Measurements from ENCODE around the gene FRMD4A. TPM values are rescaled to one million over a fixed set of nuclear protein-coding genes. Genes with fewer than 3 reads are reported as not detected.

Gene FRMD4A
- total RNA-seq, 1 experiment from 2014 or later, result 51.1 TPM

DNA sequence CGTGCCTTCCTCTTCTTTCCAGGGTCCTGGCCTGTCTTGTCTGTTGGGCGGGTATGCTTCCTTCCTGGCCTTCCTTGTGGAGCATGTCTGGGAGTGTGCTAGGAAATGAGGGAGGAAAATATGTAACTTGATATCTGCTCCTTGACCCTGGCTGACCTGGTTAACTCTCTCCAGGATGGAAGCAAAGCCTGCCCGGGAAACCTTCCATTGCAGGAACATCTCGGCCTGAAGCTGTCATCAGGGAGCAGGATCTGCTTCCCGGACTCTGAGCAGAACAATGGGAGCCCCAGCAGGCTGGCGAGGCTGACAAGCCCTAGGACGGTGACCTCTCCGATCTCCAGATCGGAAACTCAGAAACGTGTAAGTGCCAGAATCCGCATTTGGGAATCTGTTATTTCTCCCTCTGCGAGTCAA, 340.3 kb downstream of the FRMD4A start:
- DNase-seq (ENCODE audit: low read depth), result peak; percentile 82

GRCh38 chr10:13989616-13990015, 341.1 kb downstream of the FRMD4A start:
- DNase-seq (ENCODE audit: low read depth), result no peak

- DNase-seq (ENCODE audit: low read depth), result peak; percentile 93
Measured at GRCh38 chr10:13987446-13987845, 343.3 kb downstream of the FRMD4A start.

DNA sequence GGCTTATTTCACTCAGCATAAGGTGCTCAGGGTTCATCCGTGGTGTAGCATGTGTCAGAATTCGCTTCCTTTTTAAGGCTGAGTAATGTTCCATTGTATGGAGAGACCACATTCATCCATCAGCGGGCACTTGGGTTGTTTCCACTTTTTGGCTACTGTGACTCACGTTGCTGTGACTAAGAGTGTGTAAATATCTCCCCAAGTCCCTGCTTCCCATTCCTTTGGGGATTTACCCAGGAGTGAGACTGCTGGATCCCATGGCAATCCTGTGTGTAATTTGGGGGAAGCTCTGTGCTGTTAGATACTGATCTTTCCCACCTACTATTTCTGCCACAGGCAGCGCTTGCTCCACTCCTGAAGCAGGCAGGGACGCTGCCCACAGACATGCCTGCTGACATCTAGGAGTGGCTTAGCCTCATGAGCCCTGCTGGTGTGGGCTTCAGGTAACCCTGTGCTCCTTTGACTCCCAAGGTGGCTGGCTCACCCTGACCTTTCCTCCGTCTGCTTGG, 346.0 kb downstream of the FRMD4A start:
- DNase-seq (ENCODE audit: low read depth), result peak; percentile 99

- DNase-seq (ENCODE audit: low read depth), result no peak
Measured at GRCh38 chr10:13983035-13983434, 347.7 kb downstream of the FRMD4A start.

GRCh38 chr10:13978533-13979115, 352.1 kb downstream of the FRMD4A start:
- DNase-seq (ENCODE audit: low read depth), result peak; percentile 92

DNA sequence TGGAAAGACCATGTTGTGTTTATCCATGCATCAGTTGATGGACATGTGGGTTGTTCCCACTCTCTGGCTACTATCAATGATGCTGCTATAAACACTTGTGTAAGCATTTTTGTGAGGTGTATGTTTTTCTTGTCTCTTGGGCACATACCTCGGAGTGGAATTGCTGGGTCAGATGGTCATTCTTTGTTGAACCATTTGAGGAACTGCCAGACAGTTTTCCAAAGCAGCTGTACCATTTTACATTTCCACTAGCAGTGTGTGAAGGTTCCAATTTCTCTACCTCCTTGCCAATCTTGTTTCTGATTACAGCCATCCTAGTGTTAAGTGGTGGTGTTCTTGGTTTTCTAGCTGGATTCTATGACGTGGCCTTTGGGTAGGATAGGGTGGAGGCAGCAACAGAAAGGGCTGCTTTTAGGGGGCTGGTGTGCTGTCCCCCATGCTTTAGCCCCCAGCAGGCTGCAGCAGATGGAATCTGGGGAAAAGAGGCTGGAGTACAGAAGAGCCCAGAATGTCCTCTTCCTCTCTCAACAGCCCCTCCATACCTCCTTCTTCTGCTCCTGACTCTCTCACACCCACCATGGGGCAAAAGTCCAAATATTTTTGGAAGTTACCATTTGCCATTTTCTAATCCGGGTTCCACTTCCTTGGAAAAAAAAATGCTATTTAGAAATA, 352.7 kb downstream of the FRMD4A start:
- DNase-seq (ENCODE audit: low read depth), result no peak

GRCh38 chr10:13973742-13974141, 357.0 kb downstream of the FRMD4A start:
- DNase-seq (ENCODE audit: low read depth), result no peak

DNA sequence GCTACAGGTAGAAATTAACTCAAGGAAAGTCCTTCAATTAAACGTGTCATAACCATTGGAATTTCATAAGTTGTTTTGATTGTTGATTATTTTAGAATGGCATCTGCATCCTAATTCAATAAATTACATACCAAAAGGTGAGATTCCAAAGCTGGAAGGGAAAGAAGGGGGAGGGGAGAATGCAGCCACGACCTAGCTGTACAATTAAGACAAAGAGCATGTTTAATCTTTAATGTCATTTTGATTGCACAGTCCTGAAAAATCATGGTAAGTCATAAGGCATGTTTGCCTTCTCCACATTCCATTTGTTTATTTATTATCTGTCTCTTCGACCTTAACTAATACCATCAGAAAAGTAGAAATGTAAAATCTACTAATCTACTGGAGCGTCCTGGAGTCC, 358.1 kb downstream of the FRMD4A start:
- DNase-seq (ENCODE audit: low read depth), result no peak

DNA sequence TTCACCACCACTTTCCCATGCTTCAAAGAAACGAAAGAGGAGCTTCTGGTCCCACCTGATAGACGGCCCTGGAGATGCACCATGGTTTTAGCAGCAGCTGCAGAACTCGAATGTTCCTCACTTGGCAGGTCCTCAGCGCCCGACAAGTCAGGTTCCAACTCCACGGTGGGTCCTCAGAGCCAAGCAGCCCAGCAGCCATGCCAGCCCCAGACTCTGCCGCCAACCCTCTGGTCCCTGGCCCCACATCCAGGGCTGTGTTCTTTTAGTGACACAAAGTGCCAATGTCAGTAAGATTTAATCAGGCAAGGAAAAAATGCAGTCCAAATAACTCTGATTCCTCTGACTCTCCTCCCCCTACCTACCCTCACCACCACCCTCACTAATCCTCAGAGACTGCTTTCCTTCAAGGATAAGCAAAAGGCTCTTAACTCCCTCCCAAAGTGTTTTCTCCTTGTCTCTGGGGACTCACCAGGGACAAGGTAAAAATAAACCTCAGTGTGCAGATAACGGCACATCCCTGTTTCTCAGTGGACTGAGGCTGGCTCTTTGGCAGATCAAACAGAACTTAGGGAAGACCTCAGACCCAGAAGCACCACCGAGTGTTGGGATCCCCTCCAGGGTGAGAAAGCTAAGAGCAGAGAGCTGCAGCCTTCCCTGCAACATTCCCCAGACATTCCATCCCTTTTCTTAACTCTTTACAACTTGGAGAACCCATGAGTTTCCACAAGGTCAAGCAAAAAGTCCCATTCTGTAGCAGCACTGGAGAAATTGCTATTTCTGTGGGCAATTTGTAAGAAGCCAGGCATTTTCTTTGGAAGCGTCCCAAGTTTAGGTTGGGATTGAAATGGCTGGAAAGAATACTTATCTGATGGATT, 358.9 kb downstream of the FRMD4A start:
- DNase-seq (ENCODE audit: low read depth), result peak; percentile 85

- no peak for DNase-seq (ENCODE audit: low read depth)
Measured at GRCh38 chr10:13970957-13971353, 359.8 kb downstream of the FRMD4A start.

DNA sequence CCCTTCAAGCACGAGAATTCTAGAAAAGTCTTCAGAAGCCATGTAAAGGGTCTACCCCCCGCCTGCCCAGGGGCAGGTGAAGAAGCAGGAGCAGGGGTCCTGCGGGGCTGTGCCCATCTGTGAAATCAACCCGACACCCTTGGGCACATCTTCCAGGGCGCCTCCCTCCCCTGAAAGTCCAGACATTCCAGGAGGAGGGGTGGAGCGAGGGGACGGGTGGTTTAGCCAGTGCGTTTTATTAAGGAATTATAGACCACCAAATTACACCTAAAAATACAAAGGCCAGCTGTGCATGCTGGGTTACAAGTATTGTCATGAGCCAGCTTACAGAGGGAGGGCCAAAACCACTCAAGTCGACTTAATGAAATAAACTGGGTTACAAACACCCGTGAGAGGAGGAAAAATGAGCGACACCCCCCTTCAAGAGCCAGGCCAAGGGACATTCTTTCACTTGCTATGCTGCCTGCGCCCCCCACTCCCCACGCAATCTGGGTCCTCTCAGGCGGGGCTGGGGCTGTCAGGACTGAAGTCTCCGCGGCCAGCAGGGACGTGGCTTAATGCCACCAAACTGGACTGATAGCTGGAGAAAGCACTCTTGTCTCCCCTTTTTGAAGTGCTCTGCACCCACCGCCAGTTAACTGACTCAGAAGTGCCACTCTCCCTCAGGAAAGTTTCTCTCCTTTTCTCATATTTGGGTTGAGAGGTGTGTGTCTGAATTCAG, 360.3 kb downstream of the FRMD4A start:
- no peak for DNase-seq (ENCODE audit: low read depth)

- DNase-seq (ENCODE audit: low read depth), result no peak
Measured at GRCh38 chr10:13969792-13970140, 361.0 kb downstream of the FRMD4A start.

GRCh38 chr10:13969118-13969791, 361.5 kb downstream of the FRMD4A start:
- peak; percentile 94 for DNase-seq (ENCODE audit: low read depth)

- DNase-seq (ENCODE audit: low read depth), result no peak
Measured at GRCh38 chr10:13961853-13962252, 368.9 kb downstream of the FRMD4A start.

DNA sequence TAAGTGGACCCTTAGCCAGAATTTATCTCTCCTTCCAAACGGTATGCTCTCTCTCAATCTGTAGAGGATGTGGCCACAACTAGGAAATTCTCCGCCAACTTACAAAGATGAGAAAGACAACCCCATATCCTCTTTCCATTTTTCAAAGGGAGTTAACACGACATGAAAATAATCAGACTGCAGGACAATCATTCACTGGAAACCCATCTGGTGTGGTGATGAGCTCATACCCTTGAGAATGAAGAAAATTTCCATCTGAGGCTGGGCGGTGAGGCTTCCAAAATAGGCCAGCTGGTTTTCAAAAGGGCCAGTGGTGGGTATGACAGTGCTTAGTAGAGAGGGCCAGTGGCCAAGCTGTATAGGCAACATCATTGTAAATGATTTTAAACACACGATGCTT, 369.6 kb downstream of the FRMD4A start:
- DNase-seq (ENCODE audit: low read depth), result peak; percentile 99

DNA sequence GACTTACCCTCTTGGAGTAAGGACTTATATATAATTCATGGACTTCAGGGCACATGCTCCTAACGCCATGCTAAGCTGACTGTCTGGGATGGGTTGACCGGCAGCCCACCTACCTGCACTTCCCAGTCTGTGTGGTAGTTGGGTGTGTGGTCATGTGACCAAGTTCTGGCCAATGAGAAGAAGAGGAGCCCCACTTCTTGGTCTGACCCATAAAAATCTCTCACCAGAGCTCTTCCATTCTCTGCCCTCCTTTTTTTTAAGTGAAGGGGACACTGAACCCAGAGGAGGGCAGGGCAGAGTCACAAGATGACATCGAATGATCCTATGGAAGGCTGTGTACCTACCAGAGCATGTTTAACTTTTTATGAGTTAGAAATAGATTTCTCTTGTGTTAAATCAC, 370.1 kb downstream of the FRMD4A start:
- peak; percentile 40 for DNase-seq (ENCODE audit: low read depth)

- DNase-seq (ENCODE audit: low read depth), result peak; percentile 91
Measured at GRCh38 chr10:13959443-13960359, 371.0 kb downstream of the FRMD4A start.

- DNase-seq (ENCODE audit: low read depth), result no peak
Measured at GRCh38 chr10:13957856-13958255, 372.9 kb downstream of the FRMD4A start.

DNA sequence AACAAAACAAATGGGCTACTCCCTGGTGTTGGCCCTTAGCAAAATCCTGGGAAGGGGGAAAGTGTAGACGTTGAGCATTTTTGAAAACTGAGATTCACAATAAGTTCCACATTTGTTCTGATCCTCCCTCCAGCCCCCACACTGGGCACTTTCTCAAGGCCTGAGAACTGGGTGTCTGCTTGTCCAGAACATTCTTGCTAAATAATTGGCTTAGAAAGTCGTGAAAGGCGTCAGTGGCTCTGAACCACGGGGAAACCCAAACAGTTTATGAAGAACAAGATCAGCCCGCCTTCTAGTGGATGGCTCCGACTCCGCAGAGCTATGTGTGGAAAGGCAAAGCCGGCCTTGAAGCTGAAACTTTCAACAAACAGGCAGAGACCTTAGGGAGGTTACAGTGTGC, 373.9 kb downstream of the FRMD4A start:
- DNase-seq (ENCODE audit: low read depth), result no peak
